Left renal cortex interstitium (tissue), 4 donors: ENCODE results near the gene SORBS2. TPM values are rescaled to one million over a fixed set of nuclear protein-coding genes. Genes with fewer than 3 reads are reported as not detected.

ENCODE experiments used
- DNase-seq, 4 donors: peaks; one replicate each; pipeline ENCODE4 v3.0.0-alpha.2; 2013; ENCODE audit warnings: low read depth in 4 of 4, low spot score in 2 of 4, missing footprints in 1 of 4
- polyA plus RNA-seq, 4 donors: library from polyadenylated mRNA; unstranded; fragments of 120-200 nt; gene quantifications; one replicate each; pipeline ENCODE4 v1.2.1, GENCODE V29; 2013; ENCODE audit not compliant: insufficient read length in 4 of 4

SORBS2 gene
- polyA plus RNA-seq, 4 donors = 65.3 to 78.9 (median 69.1) TPM

DNA sequence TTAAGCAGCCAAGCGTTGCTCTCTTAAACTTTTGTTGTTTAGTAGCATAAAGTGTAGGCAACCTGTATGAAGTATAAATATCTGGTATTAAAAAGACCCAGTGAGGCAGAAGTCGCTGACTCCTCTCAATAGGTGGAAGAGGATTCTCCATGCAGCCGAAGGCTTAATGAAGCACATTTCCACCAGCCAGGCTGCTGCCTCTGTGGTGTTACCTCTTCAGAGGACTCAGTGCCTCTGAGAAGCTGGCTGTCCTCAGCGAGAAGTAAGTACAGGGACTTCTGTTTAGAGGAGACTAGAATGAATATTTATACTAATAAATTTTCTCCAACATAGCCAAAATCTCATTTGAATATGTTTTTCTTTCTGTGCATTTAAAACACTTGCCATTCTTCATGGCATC, 6.0 kb downstream of the SORBS2 start:
- DNase-seq = no peak

DNA sequence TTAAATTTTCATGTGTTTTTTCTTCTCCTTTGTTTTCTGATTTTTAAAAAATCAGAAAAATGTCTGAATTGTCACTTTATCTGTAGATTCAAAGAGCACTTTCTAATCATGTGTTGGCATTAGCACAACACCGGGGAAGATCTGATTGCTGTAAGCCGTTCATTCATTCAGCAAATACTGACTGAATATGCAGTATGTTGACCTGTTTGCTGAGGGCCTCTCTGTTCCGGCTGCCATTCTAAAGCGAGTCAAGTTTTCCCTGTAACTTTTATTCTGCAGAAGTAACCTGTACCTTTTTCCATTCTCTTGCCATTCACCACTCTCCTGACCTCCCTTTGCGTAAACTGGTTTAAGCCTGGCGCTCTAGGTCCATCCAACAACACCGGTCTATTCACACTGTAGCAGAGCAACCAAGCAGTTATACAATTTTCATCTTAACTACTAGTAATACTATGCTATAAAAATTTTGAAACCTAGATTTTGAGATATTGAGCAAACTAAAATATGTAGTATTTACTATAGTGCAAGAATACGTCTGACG, 6.7 kb downstream of the SORBS2 start:
- DNase-seq = no peak

- DNase-seq = no peak
Observed at GRCh38 chr4:185803022-185803421, 9.0 kb downstream of the SORBS2 start.

DNA sequence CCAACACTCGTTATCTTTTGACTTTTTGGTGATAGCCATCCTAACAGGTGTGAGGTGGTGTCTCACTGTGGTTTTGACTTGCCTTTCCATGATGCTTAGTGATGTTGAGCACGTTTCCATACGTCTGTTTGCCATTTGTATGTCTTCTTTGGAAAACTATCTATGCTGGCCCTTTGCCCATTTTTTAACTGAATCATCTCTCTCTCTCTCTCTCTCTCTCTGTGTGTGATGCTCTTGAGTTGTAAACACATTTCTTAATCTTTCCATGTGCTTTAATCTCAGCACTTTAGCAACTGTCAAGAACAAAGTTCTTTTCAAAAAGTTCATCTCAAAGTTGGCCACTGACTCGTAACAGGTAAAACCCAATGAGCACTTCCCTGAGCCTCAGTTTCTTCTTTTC, 10.5 kb downstream of the SORBS2 start:
- DNase-seq = no peak

DNA sequence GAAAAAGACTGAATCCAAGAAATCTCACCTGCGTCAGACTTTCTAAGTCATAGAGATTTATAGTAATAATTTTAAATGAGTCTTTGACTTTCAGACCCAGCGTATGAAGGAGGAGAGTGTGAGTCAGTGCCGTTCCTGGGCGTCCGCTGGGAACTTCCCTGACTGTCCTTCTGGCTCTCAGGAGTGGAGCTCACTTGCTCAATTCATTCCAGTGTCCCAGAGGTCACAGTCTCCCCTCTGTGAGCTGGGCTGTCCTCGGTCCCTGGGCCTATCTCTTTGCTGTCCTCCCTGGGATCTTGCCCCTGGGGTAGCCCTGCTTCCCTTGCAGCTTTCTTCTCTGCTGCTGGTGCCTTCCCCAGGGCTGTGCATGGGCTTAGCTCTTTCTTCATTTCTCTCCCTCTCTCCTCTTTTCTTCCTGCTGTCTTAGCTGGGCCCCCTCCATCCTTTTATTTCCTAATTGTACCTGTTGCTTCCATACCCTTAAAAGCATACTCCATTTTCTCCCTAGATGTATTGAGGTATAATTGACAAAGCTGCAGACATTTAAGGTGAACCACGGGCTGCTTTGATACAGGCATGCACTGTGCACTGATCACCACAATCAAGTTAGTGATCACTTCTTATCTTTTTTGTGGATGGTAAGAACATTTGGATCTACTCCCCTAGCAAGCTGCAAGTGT, 11.6 kb downstream of the SORBS2 start:
- no peak for DNase-seq

DNA sequence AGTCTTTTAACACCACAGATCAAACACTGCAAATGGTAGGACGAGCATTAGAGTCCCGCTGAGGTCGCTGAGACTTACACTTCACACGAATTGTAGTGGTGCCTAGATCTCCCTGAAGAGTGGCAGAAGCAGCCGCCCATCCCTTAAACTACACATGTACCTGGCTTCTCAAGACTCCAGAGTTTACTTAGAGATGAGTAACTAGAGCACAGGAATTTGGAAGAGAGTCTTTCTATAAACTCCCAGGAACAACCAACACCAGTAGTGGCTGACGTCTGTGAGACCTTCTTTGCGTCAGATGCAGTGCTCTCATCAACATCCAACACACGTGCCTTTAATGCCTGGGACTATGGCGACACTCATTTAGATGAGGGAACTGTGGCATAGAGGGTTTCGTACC, 12.6 kb downstream of the SORBS2 start:
- DNase-seq = no peak

DNA sequence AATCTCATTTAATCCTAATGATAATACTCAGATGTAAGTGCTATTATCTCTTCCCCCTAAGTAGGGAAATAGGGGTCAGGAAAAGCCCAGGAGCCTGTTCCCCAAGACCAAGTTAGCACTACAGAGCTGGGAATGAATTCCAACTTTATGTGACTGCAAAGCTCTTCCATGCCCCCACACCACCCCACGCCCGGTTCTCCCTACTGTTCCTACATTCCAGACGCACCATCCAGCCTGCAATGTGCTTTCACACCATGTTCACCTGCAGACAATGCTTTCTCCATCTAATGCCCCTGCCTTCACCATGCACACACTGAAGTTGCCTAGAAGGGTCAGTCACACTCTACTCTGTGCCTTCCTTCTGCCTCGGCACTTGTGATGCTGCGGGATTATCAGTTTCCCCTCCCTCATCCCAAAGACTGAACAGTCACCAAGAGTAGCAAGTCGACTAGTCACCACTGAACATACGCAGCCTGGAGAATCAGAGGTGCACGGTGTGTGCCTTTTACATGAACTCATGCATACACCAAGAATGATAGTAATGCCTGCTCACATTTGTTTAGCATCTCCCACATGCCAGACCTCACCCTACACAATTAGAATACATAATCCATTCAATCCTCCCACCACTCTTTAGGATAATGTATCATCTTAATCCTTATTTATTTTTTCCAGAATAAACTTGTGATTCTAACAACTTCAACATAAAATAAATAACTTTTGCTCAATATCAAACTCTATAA, 14.2 kb downstream of the SORBS2 start:
- DNase-seq = no peak

- DNase-seq = no peak
Observed at GRCh38 chr4:185797018-185797417, 15.0 kb downstream of the SORBS2 start.

DNA sequence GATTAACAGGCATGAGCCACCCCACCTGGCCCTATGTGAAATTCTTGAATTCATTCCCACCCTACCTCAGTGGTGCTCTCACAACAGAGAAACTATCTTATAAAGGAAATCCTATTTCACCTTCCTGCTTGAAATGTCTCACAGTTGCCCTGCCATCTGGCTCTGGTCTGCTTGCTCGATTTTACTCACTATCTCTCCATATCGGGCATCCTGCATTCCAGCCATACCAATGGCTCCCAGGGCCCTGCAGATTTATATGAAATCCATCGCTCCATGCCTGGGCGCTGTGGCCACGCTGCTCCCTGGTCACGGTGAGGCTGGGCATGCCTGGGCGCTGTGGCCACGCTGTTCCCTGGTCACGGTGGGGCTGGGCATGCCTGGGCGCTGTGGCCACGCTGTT, 15.8 kb downstream of the SORBS2 start:
- DNase-seq = no peak

DNA sequence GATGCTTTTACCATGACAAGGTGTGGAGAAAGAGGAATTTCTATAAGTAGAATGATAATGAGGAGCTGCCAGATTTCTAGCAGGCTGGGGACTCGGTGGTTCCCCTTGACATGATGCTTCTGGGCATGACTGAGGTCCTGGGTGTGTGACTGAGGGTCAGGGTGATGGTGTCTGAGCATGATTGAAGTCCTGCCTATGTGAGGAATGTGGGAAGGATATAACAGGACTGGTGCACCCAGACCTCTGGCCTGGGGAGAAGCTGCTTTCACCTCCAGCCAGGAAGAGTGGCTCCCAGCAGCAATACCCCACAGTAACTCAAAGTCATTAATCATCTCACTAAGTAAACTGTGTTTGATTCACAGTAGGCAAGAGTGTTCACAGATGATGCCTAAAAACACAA, 17.4 kb downstream of the SORBS2 start:
- DNase-seq = no peak

GRCh38 chr4:185793716-185794115, 18.3 kb downstream of the SORBS2 start:
- DNase-seq = no peak

- DNase-seq = no peak
Observed at GRCh38 chr4:185793116-185793485, 18.9 kb downstream of the SORBS2 start.

GRCh38 chr4:185792384-185793115, 19.4 kb downstream of the SORBS2 start:
- DNase-seq = peak in 1 of 4 donors; percentile 36

- no peak for DNase-seq
Observed at GRCh38 chr4:185787926-185788679, 23.9 kb downstream of the SORBS2 start.

DNA sequence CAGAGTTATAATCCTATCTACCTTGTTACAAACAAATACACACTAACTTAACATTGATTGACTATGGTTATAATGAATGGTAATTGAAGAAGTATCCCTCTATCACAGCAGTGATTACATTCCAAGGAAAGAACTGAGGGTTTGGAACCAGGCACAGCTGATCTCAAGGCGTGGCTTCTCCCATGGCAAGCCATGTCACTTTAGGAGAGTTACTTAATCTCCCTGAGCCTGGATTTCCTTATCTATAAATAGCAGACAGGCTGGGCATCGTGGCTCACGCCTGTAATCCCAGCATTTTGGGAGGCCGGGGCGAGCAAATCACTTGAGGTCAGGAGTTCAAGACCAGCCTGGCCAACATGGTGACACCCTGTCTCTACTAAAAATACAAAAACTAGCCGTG, 25.6 kb downstream of the SORBS2 start:
- no peak for DNase-seq

GRCh38 chr4:185783574-185783973, 28.4 kb downstream of the SORBS2 start:
- DNase-seq = no peak

DNA sequence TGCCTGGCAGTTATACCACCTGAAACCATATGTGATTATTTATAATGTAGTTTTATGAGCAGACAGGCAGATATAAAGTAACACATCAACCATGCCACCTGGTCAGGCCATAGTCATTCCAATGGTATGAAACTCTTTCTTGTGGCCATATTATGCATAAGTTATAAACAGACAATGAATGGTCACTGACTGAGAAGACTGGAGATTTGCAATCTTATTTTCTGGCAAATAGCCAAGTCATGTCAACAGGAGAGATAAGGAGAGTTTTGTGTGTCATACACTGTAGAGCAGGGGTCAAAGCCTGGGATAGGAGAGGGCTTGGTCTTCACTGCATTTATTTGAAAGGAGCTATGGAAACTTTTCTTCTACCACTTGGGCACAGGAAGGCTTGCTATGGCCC, 29.5 kb downstream of the SORBS2 start:
- no peak for DNase-seq

GRCh38 chr4:185781555-185782215, 30.3 kb downstream of the SORBS2 start:
- no peak for DNase-seq

GRCh38 chr4:185780472-185780871, 31.5 kb downstream of the SORBS2 start:
- DNase-seq = no peak

GRCh38 chr4:185779517-185779916, 32.5 kb downstream of the SORBS2 start:
- DNase-seq = no peak
